HepG2 (cell line): Measurements from ENCODE around the gene DPCD. TPM values are rescaled to one million over a fixed set of nuclear protein-coding genes. Genes with fewer than 3 reads are reported as not detected.

Experiments
- EP300 ChIP-seq, 3 experiments: sonication (generic) in 1 of 3; formaldehyde crosslinking in 1 of 3; IDR thresholded peaks; 2 replicates each; pipeline versions ENCODE4 v1.5.1 to v1.6.1; 2011 to 2020; ENCODE audit warnings: low read depth in 2 of 3, low read length in 2 of 3, borderline replicate concordance in 1 of 3, improper control_type of control experiment in 1 of 3, mild to moderate bottlenecking in 1 of 3, missing genetic modification reagents in 1 of 3, moderate library complexity in 1 of 3
- FOXK2 ChIP-seq: fragments of 450-650 bp; IDR thresholded peaks from 2 replicates; pipeline ENCODE4 v1.6.1; 2016
- FOXM1 ChIP-seq: sonication (generic); formaldehyde crosslinking; IDR thresholded peaks from 2 replicates; pipeline ENCODE4 v1.5.0; 2020; ENCODE audit warnings: missing genetic modification reagents
- GABPB1 ChIP-seq: IDR thresholded peaks from 2 replicates; pipeline ENCODE4 v1.6.1; 2016; ENCODE audit warnings: mild to moderate bottlenecking, missing genetic modification reagents, moderate library complexity, missing compliant biosample characterization
- GATAD1 ChIP-seq: IDR thresholded peaks from 2 replicates; pipeline ENCODE4 v1.6.1; 2016; ENCODE audit warnings: missing genetic modification reagents, missing compliant biosample characterization
- GPN1 ChIP-seq: sonication (generic); formaldehyde crosslinking; IDR thresholded peaks from 2 replicates; pipeline ENCODE4 v1.5.1; 2020; ENCODE audit warnings: missing genetic modification reagents, borderline replicate concordance
- KDM2A ChIP-seq: sonication (generic); formaldehyde crosslinking; IDR thresholded peaks from 2 replicates; pipeline ENCODE4 v1.4.0; 2020; ENCODE audit warnings: low read depth, missing genetic modification reagents, borderline replicate concordance
- MAF1 ChIP-seq: sonication (generic); formaldehyde crosslinking; IDR thresholded peaks from 2 replicates; pipeline ENCODE4 v1.5.0; 2020; ENCODE audit warnings: missing genetic modification reagents, borderline replicate concordance
- NCOA2 ChIP-seq: sonication (generic); formaldehyde crosslinking; IDR thresholded peaks from 2 replicates; pipeline ENCODE4 v1.8.0; 2022; ENCODE audit warnings: inconsistent platforms
- PHF20 ChIP-seq: sonication (generic); formaldehyde crosslinking; IDR thresholded peaks from 2 replicates; pipeline ENCODE4 v1.5.0; 2020; ENCODE audit warnings: mild to moderate bottlenecking, missing genetic modification reagents
- REL ChIP-seq: sonication (generic); formaldehyde crosslinking; conservative IDR thresholded peaks from 2 replicates; pipeline ENCODE4 v1.8.0; 2022; ENCODE audit warnings: mild to moderate bottlenecking, missing genetic modification reagents, moderate library complexity
- SP4 ChIP-seq: sonication (generic); formaldehyde crosslinking; IDR thresholded peaks from 2 replicates; pipeline ENCODE4 v1.8.1; 2023; ENCODE audit warnings: mild to moderate bottlenecking, missing genetic modification reagents
- TFAP4 ChIP-seq: sonication (generic); IDR thresholded peaks from 2 replicates; pipeline ENCODE4 v1.6.1; 2016; ENCODE audit warnings: low read depth, borderline replicate concordance
- ZNF235 ChIP-seq: sonication (generic); formaldehyde crosslinking; IDR thresholded peaks from 2 replicates; pipeline ENCODE4 v1.8.1; 2023; ENCODE audit warnings: mild to moderate bottlenecking, missing genetic modification reagents, borderline replicate concordance
- ZNF326 ChIP-seq: sonication (generic); formaldehyde crosslinking; IDR thresholded peaks from 2 replicates; pipeline ENCODE4 v1.4.0; 2020; ENCODE audit warnings: missing genetic modification reagents, borderline replicate concordance
- ZNF329 ChIP-seq: sonication (generic); formaldehyde crosslinking; IDR thresholded peaks from 2 replicates; pipeline ENCODE4 v1.9.0; 2021; ENCODE audit warnings: low read depth, mild to moderate bottlenecking, missing genetic modification reagents
- ZNF703 ChIP-seq: sonication (generic); formaldehyde crosslinking; IDR thresholded peaks from 2 replicates; pipeline ENCODE4 v1.5.1; 2020; ENCODE audit warnings: missing genetic modification reagents, mild to moderate bottlenecking, moderate library complexity, borderline replicate concordance
- ZNF704 ChIP-seq: sonication (generic); formaldehyde crosslinking; IDR thresholded peaks from 2 replicates; pipeline ENCODE4 v1.8.1; 2023; ENCODE audit warnings: mild to moderate bottlenecking, inconsistent platforms, moderate library complexity, missing genetic modification reagents, borderline replicate concordance
- polyA plus RNA-seq, 8 experiments: library from polyadenylated mRNA; depleted of rRNA in 3 of 8; stranded (reverse) in 7 of 8; unstranded in 1 of 8; fragments of >200 nt; fragmentation: Illumina TruSeq in 4 of 8; extraction: Trizol in 4 of 8; gene quantifications; 2 replicates each; pipeline versions ENCODE4 v1.2.1 to v1.2.3, GENCODE V29; 2011 to 2016; ENCODE audit warnings: low read depth in 4 of 8, missing spikeins in 1 of 8, mixed read lengths in 1 of 8; ENCODE audit not compliant: insufficient read depth in 1 of 8
- total RNA-seq, 5 experiments: library from RNA; depleted of rRNA; stranded (reverse); fragments of >200 nt; fragmentation: Illumina TruSeq; extraction: Trizol; gene quantifications; 2 replicates each; pipeline ENCODE4 v1.2.3, GENCODE V29; 2016; ENCODE audit warnings: low read depth in 1 of 5
- TF ChIP-seq, protein P1 (sequence below): sonication (generic); formaldehyde crosslinking; IDR thresholded peaks from 2 replicates; pipeline ENCODE4 v1.5.1; 2020; ENCODE audit warnings: missing genetic modification reagents, mild to moderate bottlenecking, borderline replicate concordance
- TF ChIP-seq, protein P2 (sequence below): sonication (generic); formaldehyde crosslinking; IDR thresholded peaks from 2 replicates; pipeline ENCODE4 v1.8.0; 2023; ENCODE audit warnings: mild to moderate bottlenecking, missing genetic modification reagents
- TF ChIP-seq, protein P3 (sequence below): sonication (generic); formaldehyde crosslinking; IDR thresholded peaks from 2 replicates; pipeline ENCODE4 v1.9.0; 2021; ENCODE audit warnings: missing genetic modification reagents, mild to moderate bottlenecking, borderline replicate concordance

DPCD gene
- total and polyA plus RNA-seq, 2 of the 13 experiments (the other 11 are each of a cell fraction or from before 2014, with no cell fraction given) = 25.2 to 27.0 TPM

- TF ChIP-seq, protein P1, sequence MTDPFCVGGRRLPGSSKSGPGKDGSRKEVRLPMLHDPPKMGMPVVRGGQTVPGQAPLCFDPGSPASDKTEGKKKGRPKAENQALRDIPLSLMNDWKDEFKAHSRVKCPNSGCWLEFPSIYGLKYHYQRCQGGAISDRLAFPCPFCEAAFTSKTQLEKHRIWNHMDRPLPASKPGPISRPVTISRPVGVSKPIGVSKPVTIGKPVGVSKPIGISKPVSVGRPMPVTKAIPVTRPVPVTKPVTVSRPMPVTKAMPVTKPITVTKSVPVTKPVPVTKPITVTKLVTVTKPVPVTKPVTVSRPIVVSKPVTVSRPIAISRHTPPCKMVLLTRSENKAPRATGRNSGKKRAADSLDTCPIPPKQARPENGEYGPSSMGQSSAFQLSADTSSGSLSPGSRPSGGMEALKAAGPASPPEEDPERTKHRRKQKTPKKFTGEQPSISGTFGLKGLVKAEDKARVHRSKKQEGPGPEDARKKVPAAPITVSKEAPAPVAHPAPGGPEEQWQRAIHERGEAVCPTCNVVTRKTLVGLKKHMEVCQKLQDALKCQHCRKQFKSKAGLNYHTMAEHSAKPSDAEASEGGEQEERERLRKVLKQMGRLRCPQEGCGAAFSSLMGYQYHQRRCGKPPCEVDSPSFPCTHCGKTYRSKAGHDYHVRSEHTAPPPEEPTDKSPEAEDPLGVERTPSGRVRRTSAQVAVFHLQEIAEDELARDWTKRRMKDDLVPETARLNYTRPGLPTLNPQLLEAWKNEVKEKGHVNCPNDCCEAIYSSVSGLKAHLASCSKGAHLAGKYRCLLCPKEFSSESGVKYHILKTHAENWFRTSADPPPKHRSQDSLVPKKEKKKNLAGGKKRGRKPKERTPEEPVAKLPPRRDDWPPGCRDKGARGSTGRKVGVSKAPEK (CRISPR knock-in tag) = peak; percentile 70; the same call in 1 of the 2 replicates
- TF ChIP-seq, protein P2, sequence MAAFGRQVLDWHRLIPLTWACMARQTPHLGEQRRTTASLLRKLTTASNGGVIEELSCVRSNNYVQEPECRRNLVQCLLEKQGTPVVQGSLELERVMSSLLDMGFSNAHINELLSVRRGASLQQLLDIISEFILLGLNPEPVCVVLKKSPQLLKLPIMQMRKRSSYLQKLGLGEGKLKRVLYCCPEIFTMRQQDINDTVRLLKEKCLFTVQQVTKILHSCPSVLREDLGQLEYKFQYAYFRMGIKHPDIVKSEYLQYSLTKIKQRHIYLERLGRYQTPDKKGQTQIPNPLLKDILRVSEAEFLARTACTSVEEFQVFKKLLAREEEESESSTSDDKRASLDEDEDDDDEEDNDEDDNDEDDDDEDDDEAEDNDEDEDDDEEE (CRISPR knock-in tag) = no peak
- TF ChIP-seq REL (CRISPR knock-in tag) (no peak), NCOA2 (CRISPR knock-in tag) (no peak), KDM2A (CRISPR knock-in tag) (peak; percentile 81; the same call in 1 of the 2 replicates), EP300 (IDR thresholded peaks at IDR 0.05; ENCODE audit: low read depth in 2 of 2, low read length in 2 of 2) (no peak), EP300 (CRISPR knock-in tag; IDR thresholded peaks at IDR 0.05; ENCODE audit: borderline replicate concordance) (no peak), ZNF235 (CRISPR knock-in tag) (peak; percentile 21; the same call in 1 of the 2 replicates), TFAP4 (no peak), ZNF329 (CRISPR knock-in tag) (peak; percentile 45; the same call in 1 of the 2 replicates), ZNF326 (CRISPR knock-in tag) (no peak), MAF1 (no peak), ZNF703 (CRISPR knock-in tag) (no peak), GATAD1 (no peak), GPN1 (no peak), GABPB1 (CRISPR knock-in tag) (peak; percentile 61; the same call in 1 of the 2 replicates), PHF20 (CRISPR knock-in tag) (no peak), ZNF704 (no peak), SP4 (CRISPR knock-in tag) (0 out of 2 replicates have a peak, but pooled peaks have one; percentile 51), FOXM1 (no peak), FOXK2 (no peak)
- TF ChIP-seq, protein P3, sequence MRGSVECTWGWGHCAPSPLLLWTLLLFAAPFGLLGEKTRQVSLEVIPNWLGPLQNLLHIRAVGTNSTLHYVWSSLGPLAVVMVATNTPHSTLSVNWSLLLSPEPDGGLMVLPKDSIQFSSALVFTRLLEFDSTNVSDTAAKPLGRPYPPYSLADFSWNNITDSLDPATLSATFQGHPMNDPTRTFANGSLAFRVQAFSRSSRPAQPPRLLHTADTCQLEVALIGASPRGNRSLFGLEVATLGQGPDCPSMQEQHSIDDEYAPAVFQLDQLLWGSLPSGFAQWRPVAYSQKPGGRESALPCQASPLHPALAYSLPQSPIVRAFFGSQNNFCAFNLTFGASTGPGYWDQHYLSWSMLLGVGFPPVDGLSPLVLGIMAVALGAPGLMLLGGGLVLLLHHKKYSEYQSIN (CRISPR knock-in tag) = no peak
These were observed 18.3 kb upstream of the DPCD start (continued) for GRCh38 chr10:101569622-101570427.
